Activated naive CD4-positive, alpha-beta T cell treated with anti-CD3 and anti-CD28 coated beads, Interleukin-2, amount 10 ng/mL, durations not matched to agents 7 days and 5 days (primary cell): ENCODE data around the gene AVPR2.

ENCODE experiments used
- CTCF ChIA-PET: fragments of 350-600 bp; sonication (Branson Sonifier 250); formaldehyde crosslinking; loops from one replicate; lab custom pipeline; 2021; ENCODE audit warnings: antibody characterized with exemption; lab: Charles Lee
- DNase-seq: peaks from one replicate; pipeline ENCODE4 v3.0.0-alpha.2; 2020
- H3K27ac Mint-ChIP-seq: one replicate; pipeline ENCODE4 v1.8.0; 2021; ENCODE audit warnings: mild to moderate bottlenecking, moderate library complexity, mixed read lengths
- H3K27me3 Mint-ChIP-seq: one replicate; pipeline ENCODE4 v1.8.0; 2021; ENCODE audit warnings: mild to moderate bottlenecking, mixed read lengths
- H3K36me3 Mint-ChIP-seq: one replicate; pipeline ENCODE4 v1.8.0; 2021; ENCODE audit warnings: mixed read lengths
- H3K4me1 Mint-ChIP-seq: one replicate; pipeline ENCODE4 v1.8.0; 2021; ENCODE audit warnings: mixed read lengths
- H3K4me3 Mint-ChIP-seq: one replicate; pipeline ENCODE4 v1.8.0; 2021; ENCODE audit warnings: mild to moderate bottlenecking, moderate library complexity, mixed read lengths
- H3K9me3 Mint-ChIP-seq: one replicate; pipeline ENCODE4 v1.8.0; 2021; ENCODE audit warnings: mixed read lengths

AVPR2 gene

GRCh38 chrX:153903991-153904957 lies at the start of gene AVPR2:
Gene AVPR2, plus strand, starts transcription at chrX:153904673. Its CDS starts 473 bp downstream, at chrX:153905146.
- Mint-ChIP-seq H3K9me3 (no peaks in the 10 kb centered on the region), H3K27me3 (peaks cover 4% of the 10 kb centered on the region), H3K4me3 (peak within 1 kb of the TSS; percentile 13), H3K36me3 (peaks cover 5% of the 10 kb centered on the region), H3K4me1 (peaks cover 32% of the 10 kb centered on the region), H3K27ac (peak within 1 kb of the TSS; percentile 76)
- peak; percentile 36 for DNase-seq
- CTCF ChIA-PET: no interaction called here

- H3K4me3 Mint-ChIP-seq: no peak overlapping the region
- peaks cover 5% of the 10 kb centered on the region for H3K4me1 Mint-ChIP-seq
- DNase-seq: no peak
- H3K9me3 Mint-ChIP-seq: no peaks in the 10 kb centered on the region
- no peaks in the 10 kb centered on the region for H3K36me3 Mint-ChIP-seq
- CTCF ChIA-PET: no interaction called here
- H3K27me3 Mint-ChIP-seq: peaks cover 51% of the 10 kb centered on the region
- H3K27ac Mint-ChIP-seq: no peak overlapping the region
These were observed 49.8 kb upstream of the AVPR2 start for GRCh38 chrX:153854702-153855101.

- H3K4me3 Mint-ChIP-seq: no peak overlapping the region
These were observed 47.0 kb upstream of the AVPR2 start for GRCh38 chrX:153857348-153857903.

DNA sequence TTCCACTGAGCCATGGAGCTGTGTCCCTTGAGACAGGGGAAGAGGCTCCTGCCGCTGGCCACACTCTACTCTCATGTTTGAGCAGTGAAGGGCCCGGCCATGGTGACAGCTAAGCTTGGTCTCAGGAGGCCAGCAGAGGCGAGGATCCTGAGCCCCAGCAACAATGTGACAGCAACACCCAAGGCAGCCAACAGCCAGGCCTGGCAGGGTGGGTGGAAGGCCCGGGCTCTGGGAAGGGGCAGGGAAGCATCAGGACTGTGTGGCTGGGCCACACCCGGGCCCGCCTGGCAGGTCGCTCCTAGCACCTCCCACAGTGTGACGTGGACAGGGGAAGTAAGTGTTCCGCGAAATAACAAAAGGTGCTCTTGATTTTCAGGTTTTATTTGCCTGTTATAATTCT lies 43.3 kb upstream of the AVPR2 start:
- DNase-seq: no peak
- Mint-ChIP-seq H3K9me3 (no peaks in the 10 kb centered on the region), H3K27me3 (peaks cover 29% of the 10 kb centered on the region), H3K36me3 (no peaks in the 10 kb centered on the region), H3K4me1 (peaks cover 5% of the 10 kb centered on the region), H3K4me3 (no peak overlapping the region), H3K27ac (no peak overlapping the region)
- CTCF ChIA-PET: no interaction called here

More at GRCh38 chrX:153857348-153857903, 47.0 kb upstream of the AVPR2 start:
- peaks cover 5% of the 10 kb centered on the region for H3K4me1 Mint-ChIP-seq
- no peak overlapping the region for H3K27ac Mint-ChIP-seq
- CTCF ChIA-PET: no interaction called here
- no peaks in the 10 kb centered on the region for H3K9me3 Mint-ChIP-seq
- no peak for DNase-seq
- peaks cover 39% of the 10 kb centered on the region for H3K27me3 Mint-ChIP-seq
- H3K36me3 Mint-ChIP-seq: no peaks in the 10 kb centered on the region

- Mint-ChIP-seq H3K36me3 (no peaks in the 10 kb centered on the region), H3K4me1 (peaks cover 5% of the 10 kb centered on the region), H3K4me3 (no peak overlapping the region), H3K27me3 (peaks cover 23% of the 10 kb centered on the region), H3K27ac (no peak overlapping the region), H3K9me3 (no peaks in the 10 kb centered on the region)
- CTCF ChIA-PET: no interaction called here
- no peak for DNase-seq
These were observed 42.7 kb upstream of the AVPR2 start for GRCh38 chrX:153861733-153862310.

- peaks cover 15% of the 10 kb centered on the region for H3K27me3 Mint-ChIP-seq
- no peak overlapping the region for H3K27ac Mint-ChIP-seq
- no peak for DNase-seq
- H3K36me3 Mint-ChIP-seq: no peaks in the 10 kb centered on the region
- H3K4me3 Mint-ChIP-seq: no peak overlapping the region
- CTCF ChIA-PET: no interaction called here
- H3K4me1 Mint-ChIP-seq: peaks cover 2% of the 10 kb centered on the region
- no peaks in the 10 kb centered on the region for H3K9me3 Mint-ChIP-seq
These were observed 41.9 kb upstream of the AVPR2 start for GRCh38 chrX:153862369-153863250.

DNA sequence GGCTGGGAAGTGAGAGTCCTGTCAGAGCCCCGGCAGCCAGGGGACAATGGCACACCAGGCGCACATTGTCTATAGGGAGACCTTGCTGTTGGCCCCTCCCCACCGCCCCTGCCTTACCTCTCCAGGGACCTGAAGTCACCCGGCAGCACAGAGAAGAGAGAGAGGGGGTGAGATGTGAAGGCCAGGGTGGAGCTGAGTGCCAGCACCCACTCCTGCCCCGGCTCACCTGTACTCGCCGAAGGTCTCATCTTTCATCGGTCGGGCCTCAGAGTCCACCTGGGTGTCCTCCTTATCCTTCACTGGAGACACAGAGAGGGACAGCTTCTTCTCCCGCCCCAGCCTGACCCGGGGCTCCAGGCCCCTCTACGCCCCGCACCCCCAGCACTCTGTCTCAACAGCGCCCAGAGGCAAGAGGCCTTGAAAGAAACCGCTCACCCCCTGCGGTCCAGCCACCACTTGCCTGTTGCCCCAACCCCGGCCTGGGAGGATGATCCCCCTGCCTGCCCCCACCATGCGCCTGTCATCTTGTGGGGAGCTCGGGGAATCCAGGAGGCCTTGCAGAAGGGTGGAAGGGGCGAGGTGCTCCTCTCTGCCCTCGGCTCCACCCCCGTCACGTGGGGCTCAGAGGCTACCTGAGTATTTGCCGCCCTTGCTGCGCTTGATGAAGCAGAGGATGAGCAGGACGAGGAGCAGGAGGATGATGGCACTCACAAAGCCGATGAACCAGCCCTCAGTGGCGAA lies 41.1 kb upstream of the AVPR2 start:
- H3K36me3 Mint-ChIP-seq: no peaks in the 10 kb centered on the region
- no peaks in the 10 kb centered on the region for H3K9me3 Mint-ChIP-seq
- H3K27me3 Mint-ChIP-seq: peaks cover 15% of the 10 kb centered on the region
- DNase-seq: no peak
- H3K4me1 Mint-ChIP-seq: no peaks in the 10 kb centered on the region
- no peak overlapping the region for H3K27ac Mint-ChIP-seq
- no peak overlapping the region for H3K4me3 Mint-ChIP-seq
- CTCF ChIA-PET: no interaction called here

DNA sequence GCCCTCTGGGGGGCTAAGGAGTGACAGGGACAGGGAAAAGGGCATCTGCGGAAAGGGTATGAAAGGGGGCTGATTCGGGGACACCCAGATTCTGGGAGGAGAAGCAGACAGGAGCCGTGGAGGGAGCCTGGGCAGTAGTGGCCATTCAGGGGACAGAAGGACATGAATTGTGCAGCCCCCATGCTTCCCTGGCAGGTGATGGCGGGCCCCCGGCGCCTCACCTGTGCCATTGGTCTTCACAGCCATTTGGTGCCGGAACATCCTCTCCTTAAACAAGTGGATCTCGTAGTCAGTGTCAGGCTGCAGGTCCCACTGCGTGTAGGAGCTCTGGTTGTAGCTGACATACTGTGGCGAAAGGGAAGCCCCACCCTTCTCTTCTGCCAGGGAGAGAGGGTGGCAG lies 40.4 kb upstream of the AVPR2 start:
- H3K4me3 Mint-ChIP-seq: no peak overlapping the region
- no peaks in the 10 kb centered on the region for H3K36me3 Mint-ChIP-seq
- CTCF ChIA-PET: no interaction called here

GRCh38 chrX:153864561-153865320 lies 39.7 kb upstream of the AVPR2 start:
- no peak overlapping the region for H3K27ac Mint-ChIP-seq
- peaks cover 11% of the 10 kb centered on the region for H3K27me3 Mint-ChIP-seq
- CTCF ChIA-PET: no interaction called here
- DNase-seq: no peak
- H3K4me3 Mint-ChIP-seq: no peak overlapping the region
- no peaks in the 10 kb centered on the region for H3K9me3 Mint-ChIP-seq
- H3K36me3 Mint-ChIP-seq: no peaks in the 10 kb centered on the region
- no peaks in the 10 kb centered on the region for H3K4me1 Mint-ChIP-seq

More for the DNA sequence above, 40.4 kb upstream of the AVPR2 start:
- Mint-ChIP-seq H3K4me1 (no peaks in the 10 kb centered on the region), H3K27me3 (peaks cover 15% of the 10 kb centered on the region), H3K27ac (no peak overlapping the region), H3K9me3 (no peaks in the 10 kb centered on the region)
- DNase-seq: no peak

GRCh38 chrX:153865321-153865580 lies 39.2 kb upstream of the AVPR2 start:
- Mint-ChIP-seq H3K4me3 (no peak overlapping the region), H3K9me3 (no peaks in the 10 kb centered on the region), H3K4me1 (no peaks in the 10 kb centered on the region), H3K27me3 (peaks cover 9% of the 10 kb centered on the region), H3K36me3 (no peaks in the 10 kb centered on the region), H3K27ac (no peak overlapping the region)
- CTCF ChIA-PET: no interaction called here
- no peak for DNase-seq

DNA sequence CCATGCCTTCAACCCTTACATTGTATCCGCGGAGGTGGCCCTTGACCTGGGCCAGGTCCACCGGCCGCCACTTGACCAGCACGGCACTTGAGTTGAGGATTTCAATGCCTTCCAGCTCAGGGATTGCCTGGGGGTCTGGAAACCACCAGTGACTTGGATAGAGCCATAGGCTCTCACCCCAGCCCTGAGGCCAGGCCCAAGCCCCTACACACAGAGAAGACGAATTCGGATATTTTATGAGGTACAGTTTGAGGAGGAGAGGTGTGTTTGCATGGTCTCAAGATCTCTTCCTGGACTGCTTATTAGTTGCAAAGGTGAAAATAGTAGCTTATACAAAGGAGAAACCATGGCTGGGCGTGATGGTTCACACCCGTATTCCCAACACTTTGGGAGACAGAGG lies 38.8 kb upstream of the AVPR2 start:
- Mint-ChIP-seq H3K36me3 (no peaks in the 10 kb centered on the region), H3K4me3 (no peak overlapping the region), H3K27ac (no peak overlapping the region), H3K4me1 (no peaks in the 10 kb centered on the region), H3K27me3 (peaks cover 9% of the 10 kb centered on the region), H3K9me3 (no peaks in the 10 kb centered on the region)
- CTCF ChIA-PET: no interaction called here
- DNase-seq: no peak

DNA sequence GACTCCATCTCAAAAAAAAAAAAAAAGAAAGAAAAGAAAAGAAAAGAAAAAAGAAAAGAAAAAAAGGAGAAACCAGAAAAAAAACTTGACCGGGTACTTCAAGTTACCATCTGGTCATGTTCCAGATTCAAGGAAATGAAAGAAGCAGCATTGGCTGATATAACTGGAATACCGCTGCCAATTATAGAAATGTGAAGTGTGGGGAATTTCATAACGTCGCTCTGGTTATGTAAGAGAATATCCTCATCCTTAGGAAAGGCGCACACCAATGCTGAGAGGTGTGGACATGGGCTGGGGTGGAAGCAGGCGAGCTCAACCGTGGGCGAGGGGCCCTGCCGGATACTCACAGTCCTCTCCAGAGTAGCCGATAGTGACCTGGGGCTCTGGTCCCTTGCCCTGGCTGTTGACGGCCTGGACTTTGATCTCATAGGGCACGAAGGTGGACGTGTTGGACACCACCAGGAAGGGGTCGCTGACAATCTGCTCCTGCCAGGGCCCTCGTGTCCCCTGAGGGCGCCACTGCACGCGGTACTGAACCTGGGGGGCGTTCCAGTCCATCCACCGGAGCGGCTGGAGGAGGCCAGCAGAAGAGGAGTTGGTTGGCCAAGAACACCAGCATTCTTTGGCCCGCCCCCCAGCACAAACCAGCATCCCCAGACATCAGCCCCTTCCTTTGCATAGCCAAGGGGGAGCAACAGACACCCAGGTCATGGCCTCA lies 38.0 kb upstream of the AVPR2 start:
- Mint-ChIP-seq H3K27ac (no peak overlapping the region), H3K27me3 (peaks cover 7% of the 10 kb centered on the region), H3K4me1 (no peaks in the 10 kb centered on the region), H3K4me3 (no peak overlapping the region), H3K36me3 (no peaks in the 10 kb centered on the region), H3K9me3 (no peaks in the 10 kb centered on the region)
- DNase-seq: no peak
- CTCF ChIA-PET: no interaction called here

DNA sequence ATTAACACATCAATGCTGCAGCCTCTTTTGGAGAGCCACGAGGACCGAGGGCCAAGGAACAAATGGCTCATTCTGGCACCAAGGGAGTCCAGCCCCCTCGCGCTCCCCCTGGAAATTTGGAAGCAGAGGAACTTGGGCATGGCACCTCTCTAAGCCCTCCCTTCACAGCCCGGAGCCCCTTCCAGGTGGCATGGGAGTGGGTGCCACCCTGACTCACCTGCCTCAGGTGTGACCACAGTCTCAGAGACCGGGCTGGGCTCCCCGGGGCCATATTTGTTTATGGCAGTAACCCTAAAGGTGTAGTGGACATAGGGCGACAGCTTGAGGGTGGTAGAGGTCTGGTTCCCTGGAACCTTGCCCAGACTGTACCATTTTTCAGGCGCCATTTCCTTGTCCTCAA lies 37.3 kb upstream of the AVPR2 start:
- Mint-ChIP-seq H3K4me3 (no peak overlapping the region), H3K36me3 (no peaks in the 10 kb centered on the region), H3K9me3 (no peaks in the 10 kb centered on the region), H3K4me1 (no peaks in the 10 kb centered on the region), H3K27ac (no peak overlapping the region), H3K27me3 (peaks cover 9% of the 10 kb centered on the region)
- DNase-seq: no peak
- CTCF ChIA-PET: no interaction called here
